HUDEP-2 (cell line): ENCODE measurements around the gene ZNF22.

ENCODE experiments used
- DNase-seq, 76 experiments: peaks; one replicate each; lab custom pipeline; 2025; ENCODE audit not compliant: unreplicated experiment in 76 of 76; lab: John Stamatoyannopoulos, UW

The ZNF22 gene

DNA sequence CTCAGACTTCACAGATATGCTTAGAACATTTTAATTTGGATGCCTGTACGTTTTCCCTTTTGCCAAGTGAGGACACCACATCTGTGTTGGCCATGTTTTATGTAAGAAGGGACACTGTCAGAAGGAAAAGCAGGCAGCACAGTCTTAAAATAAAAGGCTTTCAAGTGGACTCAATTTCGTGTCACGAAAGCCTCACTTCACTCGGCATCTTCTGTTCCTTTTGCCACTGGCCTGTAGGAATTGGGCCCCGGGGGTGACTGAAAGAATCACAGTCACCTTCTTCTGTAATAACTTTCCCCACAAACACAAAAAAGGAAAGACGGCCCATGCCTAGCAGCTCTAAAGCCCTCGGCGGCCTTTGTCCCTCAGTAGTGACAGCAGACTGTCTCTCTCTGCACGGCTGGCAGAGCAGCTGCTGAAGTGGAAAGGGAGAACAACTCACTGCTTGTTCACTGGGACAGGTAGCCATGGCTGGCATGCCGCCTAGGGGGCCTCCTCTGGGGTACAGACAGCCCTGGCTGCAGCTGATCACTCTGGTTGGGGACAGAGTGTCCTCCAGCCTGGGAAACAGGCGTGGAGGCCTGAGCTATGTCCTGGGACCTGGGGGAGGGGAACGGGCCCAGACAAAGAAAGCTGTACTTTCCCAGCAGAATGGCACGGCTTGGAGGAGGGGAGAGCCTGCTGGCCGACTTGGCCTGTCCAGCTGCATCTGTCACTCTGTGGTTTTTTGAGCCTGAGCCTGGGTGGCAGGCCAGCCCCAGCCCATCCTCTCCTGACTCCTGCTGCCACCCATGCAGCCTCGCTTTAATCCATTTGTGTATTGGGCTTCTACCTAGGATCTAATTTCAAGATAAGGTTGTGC, 36.7 kb upstream of the ZNF22 start:
- DNase-seq = no peak

GRCh38 chr10:44965104-44965503, 35.6 kb upstream of the ZNF22 start:
- DNase-seq = no peak

- DNase-seq = no peak
These were observed 35.0 kb upstream of the ZNF22 start for GRCh38 chr10:44965651-44966097.

DNA sequence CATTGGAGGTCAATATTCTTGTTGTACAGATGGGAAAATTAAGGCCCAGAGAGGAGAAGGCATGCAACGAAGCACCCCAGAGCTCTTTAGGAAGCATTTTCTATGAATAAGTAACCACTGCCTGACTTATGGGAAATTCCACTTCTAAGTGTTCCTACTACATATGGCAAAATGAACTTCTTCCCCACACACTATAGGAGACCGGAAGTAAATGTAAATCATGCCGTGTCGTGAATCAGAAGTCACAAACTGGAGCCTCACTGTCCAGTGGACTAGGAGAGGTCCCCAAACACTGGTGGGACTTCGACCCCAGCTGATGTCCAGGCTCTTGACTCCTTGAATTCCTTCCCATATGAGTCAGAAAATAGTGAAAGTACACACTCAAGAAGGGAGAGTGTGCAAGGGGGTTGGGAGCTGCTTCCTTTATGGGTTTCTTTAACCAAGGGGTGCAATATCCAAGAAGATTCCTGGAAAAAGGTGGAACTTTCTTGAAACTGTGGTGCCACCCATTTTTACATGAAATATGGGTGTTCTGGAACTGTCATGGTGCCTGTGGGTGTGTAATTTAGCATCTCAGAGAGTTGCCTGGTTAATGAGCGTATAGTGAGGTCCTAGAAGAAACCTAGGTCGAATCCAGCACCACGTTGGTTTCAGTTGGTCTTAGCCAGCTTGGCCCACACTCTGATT, 34.5 kb upstream of the ZNF22 start:
- DNase-seq = no peak

DNA sequence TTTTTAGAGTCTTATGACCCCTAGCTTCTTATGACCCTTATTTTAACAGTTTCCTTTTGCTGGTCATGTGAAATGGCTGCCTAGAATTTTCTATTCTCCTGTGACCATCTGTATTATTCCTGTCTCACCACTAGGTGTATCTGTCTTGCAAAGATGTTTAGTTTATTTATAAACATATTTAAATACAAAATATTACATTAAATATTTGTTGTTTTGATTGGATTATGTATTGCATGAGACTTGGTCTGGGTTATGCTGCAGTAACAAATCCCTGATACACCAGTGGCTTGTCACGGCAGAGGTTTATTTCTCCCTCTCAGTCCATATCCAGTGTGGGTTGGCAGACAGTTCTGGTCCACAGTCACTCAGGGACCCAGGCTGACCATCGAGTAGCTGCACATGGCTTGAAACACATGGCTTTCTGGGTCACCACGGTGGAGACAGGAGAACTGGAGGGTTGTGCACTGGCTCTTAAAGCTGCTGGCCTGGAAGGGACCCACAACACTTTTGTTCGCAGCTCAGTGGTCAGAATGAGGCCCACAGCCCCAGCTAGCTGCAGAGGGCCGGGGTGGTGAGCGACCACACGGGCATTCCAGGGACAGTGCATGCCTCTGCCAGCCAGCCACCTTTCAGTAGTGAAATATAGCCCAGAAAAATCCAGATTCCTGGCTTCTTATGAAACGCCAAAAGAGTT, 33.8 kb upstream of the ZNF22 start:
- DNase-seq = no peak

DNA sequence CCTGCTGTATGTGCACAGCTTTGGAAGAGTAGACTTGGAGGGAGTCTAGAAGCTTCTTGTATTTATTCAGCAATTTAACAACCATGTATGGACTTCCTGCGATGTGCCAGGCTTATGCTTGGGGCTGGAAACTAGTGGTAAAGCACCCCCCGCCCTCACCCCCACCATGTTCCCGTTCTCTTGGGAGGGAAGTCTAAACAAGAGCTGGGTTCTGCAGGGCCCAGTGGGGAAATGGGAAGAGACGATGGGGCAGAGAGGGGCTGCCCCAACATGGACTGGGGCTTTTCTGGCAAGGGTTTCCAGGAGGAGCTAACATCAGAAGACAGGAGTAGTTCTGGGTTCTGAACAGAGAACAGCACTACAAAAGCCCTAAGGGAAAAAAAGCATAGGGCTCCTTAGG, 33.1 kb upstream of the ZNF22 start:
- DNase-seq = no peak

GRCh38 chr10:44968091-44968490, 32.6 kb upstream of the ZNF22 start:
- DNase-seq = no peak

DNA sequence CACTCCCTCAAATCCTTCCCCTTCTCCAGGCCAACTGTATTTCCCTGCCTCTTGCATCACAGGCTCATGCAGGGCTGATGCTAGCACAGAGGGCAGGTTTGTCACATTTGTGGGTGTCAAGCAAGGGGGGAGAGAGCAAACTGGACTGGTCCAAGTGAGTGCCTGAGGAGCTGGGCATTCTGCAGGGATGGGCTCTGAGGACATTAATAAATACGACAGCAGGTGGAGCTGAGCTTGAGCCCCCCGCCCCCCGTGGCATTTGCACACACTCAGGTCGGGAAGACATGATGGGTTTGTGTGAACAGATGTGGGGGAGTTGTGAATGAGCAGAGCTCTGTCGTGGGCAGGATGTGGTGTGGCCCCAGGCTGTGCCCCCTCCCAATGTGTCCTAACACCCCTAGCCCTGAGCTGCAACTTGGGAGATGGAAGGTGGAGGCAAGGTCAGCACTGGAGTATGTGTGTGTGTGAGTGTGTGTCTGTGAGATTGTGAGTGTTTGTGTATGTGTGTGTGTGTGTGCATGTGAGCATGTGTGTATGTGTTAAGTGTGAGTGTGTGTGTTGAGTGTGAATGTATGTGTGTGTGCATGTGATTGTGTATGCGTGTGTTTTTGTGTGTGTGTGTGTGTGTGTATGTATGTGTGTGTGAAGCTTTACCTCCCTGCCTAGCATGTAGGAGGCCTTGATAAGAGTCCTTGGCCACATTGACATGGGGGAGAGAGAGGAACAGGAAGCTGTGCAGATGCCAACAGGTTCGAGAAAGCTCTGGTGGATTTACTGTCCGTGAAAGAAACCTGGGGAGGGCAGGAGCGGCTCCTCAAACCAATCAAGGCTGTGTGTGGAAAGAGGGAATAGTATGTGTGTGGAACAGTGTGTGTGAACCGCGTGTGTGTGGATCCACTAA, 32.0 kb upstream of the ZNF22 start:
- no peak for DNase-seq

- no peak for DNase-seq
These were observed 30.9 kb upstream of the ZNF22 start for GRCh38 chr10:44969854-44970253.

DNA sequence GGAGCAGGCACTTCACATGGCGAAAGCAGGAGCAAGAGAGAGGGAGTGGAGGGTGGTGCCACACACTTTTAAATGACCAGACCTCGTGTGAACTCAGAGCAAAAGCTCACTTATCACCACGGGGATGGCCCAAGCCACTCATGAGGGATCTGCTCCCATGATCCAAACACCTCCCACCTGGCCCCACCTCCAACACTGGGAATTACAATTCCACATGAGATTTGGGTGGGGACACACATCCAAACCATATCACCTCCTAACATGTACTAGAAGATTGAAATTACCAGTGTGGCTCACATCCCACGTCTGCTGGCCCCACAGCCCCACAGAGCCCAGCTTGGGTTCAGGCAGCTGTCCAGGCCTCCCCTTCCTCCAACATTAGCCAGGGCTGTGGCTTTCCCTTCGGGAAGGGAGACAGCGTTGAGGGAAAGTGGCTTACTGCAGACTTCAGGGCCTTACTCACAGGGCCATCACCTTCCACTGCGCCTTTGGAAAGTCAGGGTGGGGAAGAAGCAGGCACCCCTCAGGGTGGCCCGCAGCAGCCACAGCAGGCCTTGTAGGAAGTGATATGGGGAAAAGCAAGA, 29.8 kb upstream of the ZNF22 start:
- DNase-seq = no peak

- DNase-seq = no peak
These were observed 29.3 kb upstream of the ZNF22 start for GRCh38 chr10:44971434-44971833.

GRCh38 chr10:44971935-44972757, 28.6 kb upstream of the ZNF22 start:
- no peak for DNase-seq

DNA sequence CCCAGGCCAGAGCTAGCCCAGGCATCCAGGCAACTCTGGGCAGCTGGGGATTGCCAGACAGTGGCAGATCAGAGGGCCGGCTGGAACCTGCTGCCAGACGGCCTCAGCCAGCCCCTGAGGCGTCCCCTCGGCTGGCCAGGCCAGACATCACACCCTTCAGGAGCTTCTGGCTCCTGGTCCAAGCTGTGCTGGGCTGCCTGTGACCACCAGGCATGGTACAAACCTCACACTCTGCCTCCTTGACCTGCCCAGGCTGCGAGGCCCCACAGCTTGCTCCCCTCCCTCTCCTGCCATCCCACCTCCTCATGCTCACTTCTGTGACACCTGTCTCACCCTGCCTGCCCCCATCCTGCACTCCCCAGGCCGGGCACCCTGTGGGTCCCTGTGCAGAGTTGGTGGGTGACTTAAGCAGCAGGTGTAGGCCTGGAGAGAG, 27.8 kb upstream of the ZNF22 start:
- DNase-seq = no peak

GRCh38 chr10:44973323-44974081, 27.2 kb upstream of the ZNF22 start:
- no peak for DNase-seq

GRCh38 chr10:44974082-44974627, 26.6 kb upstream of the ZNF22 start:
- no peak for DNase-seq

DNA sequence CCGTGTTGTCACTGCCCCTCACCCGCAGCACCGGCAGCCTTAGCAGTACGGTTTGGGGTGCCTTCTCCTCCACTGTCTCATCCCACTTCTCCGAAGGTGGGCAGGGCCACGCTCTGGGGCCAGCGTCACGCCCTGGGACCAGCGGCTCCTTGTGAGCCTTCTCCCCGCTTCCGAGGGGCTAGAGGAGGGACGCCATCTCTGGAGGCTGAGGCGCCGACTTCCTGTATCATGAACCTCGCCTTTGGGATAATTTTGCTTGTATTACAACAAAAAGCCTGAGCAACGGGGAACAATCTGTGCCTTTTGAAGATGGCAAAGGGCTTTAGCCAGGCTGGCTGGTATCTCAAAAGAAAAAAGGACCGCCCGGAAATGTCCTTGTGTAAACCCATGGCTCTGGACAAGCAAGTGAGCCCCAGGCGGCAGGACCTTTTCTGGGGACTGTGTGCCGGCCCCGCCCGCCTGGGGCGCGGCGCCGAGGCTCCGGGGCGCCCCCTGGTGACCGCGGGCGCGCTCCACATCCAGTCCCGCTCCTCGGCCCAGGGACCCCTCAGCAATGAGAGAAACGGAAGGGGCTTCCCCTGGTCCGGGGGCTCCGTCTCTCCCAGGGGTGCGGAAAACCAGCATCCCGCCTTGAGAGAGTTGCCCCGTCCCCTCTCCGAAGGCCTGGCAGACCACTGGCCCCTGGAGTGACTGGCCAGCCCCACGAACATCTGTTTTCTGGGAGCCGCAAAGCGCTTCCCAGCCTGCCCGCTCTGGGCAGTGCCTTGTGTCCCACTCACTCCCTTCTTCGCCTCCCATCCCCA, 25.9 kb upstream of the ZNF22 start:
- peak in 25 of 76 experiments; percentile 1 to 34 (median 18) for DNase-seq
